IPS-NIHi11 (cell line): ENCODE data around the gene SSBP4.

ENCODE experiments used
- DNase-seq: peaks from one replicate; pipeline ENCODE4 v3.0.0; 2012; ENCODE audit warnings: mixed read lengths, low spot score

The SSBP4 gene

GRCh38 chr19:18469069-18469846 lies 50.1 kb downstream of the SSBP4 start:
- DNase-seq = peak; percentile 84

DNA sequence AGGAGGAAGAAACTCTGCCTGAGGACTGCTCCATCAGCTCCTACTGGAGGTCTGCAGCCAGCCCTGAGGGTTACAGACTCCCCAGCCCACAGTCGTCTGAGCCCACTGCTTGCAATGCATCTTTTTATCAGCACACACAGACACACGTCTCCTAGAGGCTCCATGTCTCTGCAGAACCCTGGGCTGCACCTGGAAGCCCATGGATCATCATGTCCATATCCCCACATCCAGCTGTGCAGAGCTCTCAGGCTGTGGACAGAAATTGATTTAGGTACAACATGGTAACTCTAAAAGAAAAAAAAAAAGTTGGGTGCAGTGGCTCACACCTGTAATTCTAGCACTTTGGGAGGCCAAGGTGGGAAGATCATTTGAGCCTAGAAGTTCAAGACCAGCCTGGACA lies 51.6 kb downstream of the SSBP4 start:
- DNase-seq = no peak

DNA sequence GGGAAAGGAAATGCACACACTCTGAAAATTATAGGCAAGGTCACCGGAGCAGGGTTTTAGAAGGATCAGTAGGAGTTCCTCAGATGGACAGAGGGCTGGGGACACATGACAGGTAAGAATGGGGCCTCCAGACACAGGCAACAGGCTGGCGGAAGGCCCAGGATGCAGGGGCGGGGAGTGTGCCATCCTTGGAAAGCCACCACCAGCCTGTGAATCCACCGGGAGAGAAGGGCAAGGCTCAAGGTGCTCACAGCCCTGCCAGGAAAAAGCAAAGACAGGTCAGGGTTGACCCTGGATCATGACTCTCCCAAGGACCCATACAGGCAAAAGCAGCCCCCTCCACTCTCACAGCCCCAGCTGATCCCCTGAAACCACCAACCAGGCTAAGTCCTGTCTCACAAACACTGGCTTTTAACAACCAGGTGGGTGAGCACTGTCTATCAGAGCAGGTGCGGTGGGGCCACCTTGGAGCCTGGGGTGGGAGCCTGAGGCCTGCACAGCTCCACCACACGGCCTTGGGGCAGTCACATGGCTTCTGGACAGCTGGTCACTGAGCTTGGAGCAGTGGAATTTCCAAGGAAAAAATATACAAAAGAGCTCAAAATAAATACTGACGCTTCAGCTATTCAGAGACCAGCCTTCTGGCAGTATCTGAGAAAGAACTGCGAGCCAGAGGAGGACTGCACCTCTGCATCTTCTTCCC lies 54.0 kb downstream of the SSBP4 start:
- no peak for DNase-seq

- DNase-seq = no peak
Measured at GRCh38 chr19:18473706-18474087, 54.5 kb downstream of the SSBP4 start.

- no peak for DNase-seq
Measured at GRCh38 chr19:18474366-18474887, 55.2 kb downstream of the SSBP4 start.

DNA sequence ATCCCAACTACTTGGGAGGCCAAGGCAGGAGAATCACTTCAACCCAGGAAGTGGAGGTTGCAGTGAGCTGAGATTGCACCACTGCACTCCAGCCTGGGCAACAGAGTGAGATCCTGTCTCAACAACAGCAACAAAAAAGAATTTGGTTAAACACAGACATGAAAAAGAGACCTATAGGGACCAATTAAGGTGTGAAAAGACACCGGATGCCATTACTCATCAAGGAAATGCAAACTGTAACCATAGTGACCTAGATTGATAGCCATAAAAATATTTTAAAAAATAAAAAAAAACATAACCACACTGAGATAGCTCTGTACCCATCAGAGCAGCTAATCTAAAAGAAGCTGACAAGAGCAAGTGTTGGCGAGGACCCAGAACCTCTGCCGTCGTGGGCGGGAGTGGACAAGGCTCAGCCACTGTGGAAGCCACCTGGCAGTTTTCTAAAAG lies 55.8 kb downstream of the SSBP4 start:
- no peak for DNase-seq

GRCh38 chr19:18475762-18476331 lies 56.6 kb downstream of the SSBP4 start:
- no peak for DNase-seq

- DNase-seq = no peak
Measured at GRCh38 chr19:18476507-18477041, 57.4 kb downstream of the SSBP4 start.

DNA sequence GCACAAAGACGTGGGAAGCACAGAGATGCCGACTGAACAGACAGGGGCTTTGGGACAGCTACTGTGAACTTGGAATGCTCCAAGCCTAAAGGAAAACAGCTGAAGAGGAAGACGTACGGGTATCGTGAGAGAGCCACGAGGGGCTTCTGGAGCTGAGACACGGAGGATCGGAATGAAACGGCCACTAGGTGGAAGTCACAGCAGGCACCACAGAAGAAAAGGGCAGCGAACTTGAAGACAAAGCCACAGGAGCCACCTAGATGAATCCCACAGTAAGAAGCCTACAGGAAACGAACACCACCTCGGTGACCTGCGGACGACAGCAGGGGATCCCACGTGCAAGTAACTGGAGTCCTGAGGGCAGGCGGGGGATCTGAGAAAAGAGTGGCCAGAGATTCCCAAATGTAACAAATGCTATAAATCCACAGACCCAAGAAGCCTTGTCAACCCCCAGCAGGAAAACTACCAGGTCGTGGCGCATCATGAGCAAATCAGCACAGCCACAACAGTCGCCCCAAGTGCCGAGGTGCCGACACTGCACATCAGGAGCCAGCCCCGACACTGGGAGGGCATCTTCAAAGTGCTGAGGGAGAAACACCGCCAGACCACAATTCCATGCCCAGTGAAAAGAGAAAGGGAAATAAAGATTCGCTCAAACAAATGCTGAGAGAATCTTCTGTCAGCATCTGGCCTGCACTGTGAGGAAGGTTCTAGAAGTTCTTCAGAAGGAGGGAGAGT lies 58.0 kb downstream of the SSBP4 start:
- no peak for DNase-seq

DNA sequence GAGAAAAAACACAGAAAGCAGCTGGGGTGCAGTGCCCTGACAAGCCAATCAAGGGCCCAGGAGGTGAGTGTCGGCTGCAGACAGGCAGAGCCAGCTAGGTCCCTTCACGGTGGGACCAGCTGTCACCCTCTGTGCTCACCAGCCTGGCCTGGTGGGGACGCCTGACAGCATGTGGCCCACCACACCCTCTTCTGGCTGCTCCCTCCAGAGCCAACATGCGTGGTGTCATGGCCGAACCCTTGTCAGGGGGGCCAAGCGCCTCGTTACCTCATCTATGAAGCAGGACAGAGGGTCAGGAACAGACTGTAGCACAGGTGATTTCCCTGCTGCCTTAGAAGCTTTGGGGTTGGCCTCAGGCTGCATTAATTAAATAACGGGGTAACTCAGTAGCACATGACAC lies 58.8 kb downstream of the SSBP4 start:
- DNase-seq = no peak

- no peak for DNase-seq
Measured at GRCh38 chr19:18478545-18479311, 59.5 kb downstream of the SSBP4 start.

DNA sequence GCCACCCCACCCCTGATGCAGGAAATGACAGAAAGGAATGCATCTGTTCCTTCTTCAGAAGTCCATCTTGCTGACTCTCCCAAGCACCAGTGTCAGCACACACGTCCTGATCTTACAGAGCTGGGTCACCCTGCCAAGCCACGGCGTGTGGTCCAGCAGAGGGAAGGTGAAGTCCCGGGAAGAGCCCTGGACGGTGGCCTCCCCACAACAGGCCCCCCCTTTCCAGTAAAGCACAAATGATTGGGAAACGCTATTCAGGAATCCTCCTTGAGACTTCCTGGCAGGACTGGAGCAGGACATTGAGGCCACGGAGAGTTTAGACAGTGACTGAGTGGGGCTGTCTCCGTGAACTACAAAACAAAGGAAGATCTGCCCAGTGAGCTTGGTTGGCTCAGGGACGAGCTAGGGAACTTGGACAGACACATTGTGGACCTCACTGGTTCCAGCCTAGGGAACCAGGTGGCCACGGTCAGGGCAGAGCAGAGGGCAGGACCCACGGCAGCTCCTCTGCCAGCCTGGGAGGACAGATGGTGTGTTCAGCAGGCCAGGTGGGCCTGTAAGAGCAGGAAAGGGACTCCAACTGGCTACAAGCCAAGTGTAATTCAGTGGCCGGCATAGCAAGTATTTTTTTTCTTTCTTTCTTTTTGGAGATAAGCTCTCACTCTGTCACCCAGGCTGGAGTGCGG lies 61.0 kb downstream of the SSBP4 start:
- no peak for DNase-seq

DNA sequence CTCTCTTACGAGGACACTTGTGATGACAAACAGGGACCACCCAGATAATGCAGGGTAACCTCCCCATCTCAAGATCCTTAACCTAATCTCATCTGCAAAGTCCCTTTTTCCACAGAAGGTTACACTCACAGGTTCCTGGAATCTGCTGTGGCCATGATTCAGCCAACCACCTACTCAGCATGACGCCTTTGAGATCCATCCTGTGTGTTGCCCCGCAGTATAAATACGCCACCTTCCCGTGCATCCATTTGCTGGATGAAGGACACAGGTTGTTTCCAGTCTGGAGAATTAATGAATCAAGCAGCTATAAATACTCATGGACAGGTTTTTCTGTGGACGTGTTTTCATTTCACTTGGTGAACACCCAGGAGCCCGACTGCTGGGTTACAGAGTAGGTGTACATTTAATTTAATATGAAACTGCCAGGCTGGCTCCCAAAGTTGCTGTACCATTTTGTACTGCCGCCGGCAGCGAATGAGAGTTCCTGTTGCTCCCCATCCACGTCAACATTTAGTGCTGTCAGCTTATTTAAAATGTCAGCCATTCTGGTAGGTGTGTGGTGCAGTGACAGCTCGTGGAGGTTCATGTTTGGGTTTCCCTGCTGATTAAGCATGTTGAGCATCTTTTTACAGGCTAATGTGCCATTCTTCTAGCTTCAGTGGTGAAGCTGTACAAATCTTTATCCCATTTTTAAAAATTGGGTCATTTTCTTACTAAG lies 62.5 kb downstream of the SSBP4 start:
- no peak for DNase-seq

DNA sequence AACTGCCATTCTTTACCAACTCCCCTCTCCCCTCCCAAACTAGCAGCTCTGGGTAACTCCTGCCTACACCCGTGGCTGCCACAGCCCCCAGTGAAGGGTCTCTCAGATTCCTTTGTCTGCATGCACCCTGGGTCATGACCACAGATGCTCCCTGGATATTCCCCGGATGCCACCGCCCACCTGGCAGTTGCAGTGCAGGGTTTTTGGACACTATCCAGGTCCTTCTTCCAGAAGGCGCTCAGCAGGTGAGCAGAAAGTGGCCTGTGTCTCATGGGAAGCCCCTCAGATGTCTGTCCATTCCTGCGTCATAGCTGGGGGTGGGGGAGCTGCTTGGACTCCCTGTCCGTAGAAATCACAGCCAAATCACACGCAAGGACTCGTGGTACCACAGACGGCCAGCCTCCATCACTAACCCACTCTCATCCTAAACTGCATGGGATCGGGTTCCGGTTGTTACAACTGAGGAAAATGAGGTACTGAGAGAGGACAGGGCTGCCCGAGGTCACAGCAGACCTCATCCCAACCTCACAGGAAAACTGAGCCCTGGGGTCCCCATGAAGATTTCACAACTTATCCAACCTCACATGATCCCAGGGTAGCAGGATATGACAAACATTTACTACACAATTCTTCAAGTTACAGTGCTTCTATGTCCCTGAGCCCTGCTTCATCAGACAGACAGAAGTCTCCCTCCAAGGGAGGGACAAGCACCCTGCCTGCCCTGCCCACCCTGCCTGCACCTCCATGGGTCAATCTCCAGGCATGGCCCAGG lies 64.1 kb downstream of the SSBP4 start:
- no peak for DNase-seq
